Endothelial cell of umbilical vein (primary cell): ENCODE data around the gene ETV6. TPM values are rescaled to one million over a fixed set of nuclear protein-coding genes. Genes with fewer than 3 reads are reported as not detected.

ENCODE experiments used
- BruUV-seq: library from RNA; stranded (reverse); fragments of 400-500 nt; replicated peaks from 2 replicates; lab custom pipeline; 2021; lab: Mats Ljungman, UMichigan
- CTCF ChIA-PET: fragments of 300-600, 350-600 bp; sonication (Branson Sonifier 250); formaldehyde crosslinking; loops from one replicate; lab custom pipeline; 2021; ENCODE audit warnings: antibody characterized with exemption, inconsistent platforms; lab: Charles Lee
- POLR2A ChIA-PET: fragments of 300-600, 350-600 bp; sonication (Branson Sonifier 250); formaldehyde crosslinking; loops from one replicate; lab custom pipeline; 2021; ENCODE audit warnings: antibody characterized with exemption, inconsistent platforms; lab: Charles Lee
- DNase-seq: peaks from one replicate; pipeline ENCODE4 v3.0.0-alpha.2; 2011; ENCODE audit warnings: low read depth, low spot score
- FAIRE-seq: peaks from 2 replicates; lab custom pipeline; 2011; peaks lifted over from hg19 to GRCh38; lab: Jason Lieb, UNC
- H2AFZ ChIP-seq: 2 replicates; pipeline ENCODE4 v1.6.0; 2012; ENCODE audit warnings: low read depth, low read length, control low read depth, inconsistent platforms
- H3K27ac ChIP-seq: 2 replicates; pipeline ENCODE4 v1.5.1; 2011; ENCODE audit warnings: low read depth, mild to moderate bottlenecking, control low read depth, low read length, moderate library complexity; ENCODE audit not compliant: insufficient read depth
- H3K27me3 ChIP-seq, 2 experiments: 2 replicates each; pipeline versions ENCODE4 v1.6.0 to v1.6.1; 2011; ENCODE audit warnings: low read length in 2 of 2, mixed read lengths in 1 of 2; ENCODE audit not compliant: control insufficient read depth in 2 of 2, insufficient read depth in 2 of 2
- H3K36me3 ChIP-seq, 2 experiments: 2 replicates in 1 of 2; 3 replicates in 1 of 2; pipeline ENCODE4 v1.5.1; 2011; ENCODE audit warnings: low read length in 2 of 2, mild to moderate bottlenecking in 1 of 2, moderate library complexity in 1 of 2; ENCODE audit not compliant: control insufficient read depth in 2 of 2, insufficient read depth in 2 of 2; ENCODE audit errors: extremely low read depth in 1 of 2
- H3K4me1 ChIP-seq: 3 replicates; pipeline ENCODE4 v1.5.1; 2011; ENCODE audit warnings: mild to moderate bottlenecking, low read length; ENCODE audit not compliant: control insufficient read depth, insufficient read depth; ENCODE audit errors: extremely low read depth
- H3K4me2 ChIP-seq: 2 replicates; pipeline ENCODE4 v1.6.1; 2011; ENCODE audit warnings: low read length, control low read depth, mixed read lengths; ENCODE audit not compliant: insufficient read depth
- H3K4me3 ChIP-seq, 3 experiments: fragments of 200-600 bp in 1 of 3; sonication (generic), shearing (Covaris generic) in 1 of 3; replicated peaks in 1 of 3; 2 replicates each; pipeline ENCODE4 v1.5.1; 2011 to 2016; ENCODE audit warnings: control low read depth in 3 of 3, low read length in 3 of 3, mild to moderate bottlenecking in 2 of 3, inconsistent platforms in 1 of 3, low read depth in 1 of 3, moderate library complexity in 1 of 3; ENCODE audit not compliant: insufficient read depth in 1 of 3
- H3K79me2 ChIP-seq: 2 replicates; pipeline ENCODE4 v1.6.0; 2012; ENCODE audit warnings: low read length, inconsistent platforms; ENCODE audit not compliant: control insufficient read depth, insufficient read depth
- H3K9ac ChIP-seq: replicated peaks from 2 replicates; pipeline ENCODE3; 2011; ENCODE audit warnings: low read length, control low read depth; ENCODE audit not compliant: insufficient read depth; ENCODE audit errors: extremely low read depth
- H3K9me1 ChIP-seq: replicated peaks from 3 replicates; pipeline ENCODE4 v1.6.0; 2011; ENCODE audit warnings: mild to moderate bottlenecking, low read length; ENCODE audit not compliant: control insufficient read depth, insufficient read depth; ENCODE audit errors: extremely low read depth
- H3K9me3 ChIP-seq: replicated peaks from 2 replicates; pipeline ENCODE4 v1.5.1; 2012; ENCODE audit warnings: low read length, inconsistent platforms; ENCODE audit not compliant: control insufficient read depth, insufficient read depth
- H4K20me1 ChIP-seq: replicated peaks from 2 replicates; pipeline ENCODE3; 2011; ENCODE audit warnings: mild to moderate bottlenecking, low read length; ENCODE audit not compliant: control insufficient read depth, insufficient read depth; ENCODE audit errors: extremely low read depth
- EZH2 ChIP-seq: IDR thresholded peaks from 2 replicates; pipeline ENCODE4 v1.6.1; 2012; ENCODE audit warnings: borderline replicate concordance, low read depth, mild to moderate bottlenecking, moderate library complexity, low read length, inconsistent platforms; ENCODE audit not compliant: severe bottlenecking
- FOS ChIP-seq: IDR thresholded peaks from 2 replicates; pipeline ENCODE4 v1.6.1; 2011; ENCODE audit warnings: mild to moderate bottlenecking, low read length, moderate library complexity, borderline replicate concordance; ENCODE audit not compliant: insufficient read depth
- GATA2 ChIP-seq: IDR thresholded peaks from 2 replicates; pipeline ENCODE4 v1.7.0; 2011; ENCODE audit warnings: low read depth, mild to moderate bottlenecking, moderate library complexity, mixed read lengths, low read length; ENCODE audit not compliant: insufficient read length, insufficient read depth
- MAX ChIP-seq: IDR thresholded peaks from 2 replicates; pipeline ENCODE4 v1.6.1; 2011; ENCODE audit not compliant: insufficient read depth, insufficient read length
- MYC ChIP-seq: IDR thresholded peaks from one replicate; pipeline ENCODE4 v1.6.1; 2011; ENCODE audit warnings: mild to moderate bottlenecking, low read depth, low read length
- POLR2A ChIP-seq: IDR thresholded peaks from 2 replicates; pipeline ENCODE4 v1.6.1; 2012; ENCODE audit warnings: low read depth, mild to moderate bottlenecking, control low read depth, low read length
- POLR2AphosphoS5 ChIP-seq: IDR thresholded peaks from 2 replicates; pipeline ENCODE4 v1.6.1; 2012; ENCODE audit warnings: low read depth, mild to moderate bottlenecking, control low read depth, low read length, moderate library complexity; ENCODE audit not compliant: insufficient read depth
- dilution Hi-C: fragments of 300-500 bp; cut with MboI; formaldehyde crosslinking; loops from one replicate; pipeline ENCODE4 v1.15.0; 2019; ENCODE audit warnings: low sequenced_read_pairs; ENCODE audit not compliant: extremely low pct_ligation_motif_present
- intact Hi-C: fragments of 100-400 bp; cut with micrococcal nuclease; formaldehyde crosslinking; loops from one replicate; pipeline ENCODE4 v1.10.0; 2022
- polyA plus RNA-seq, 4 experiments: library from polyadenylated mRNA; depleted of rRNA in 3 of 4; stranded (reverse) in 3 of 4; unstranded in 1 of 4; fragments of >200 nt; gene quantifications; 2 replicates each; pipeline versions ENCODE4 v1.2.1 to v1.2.3, GENCODE V29; 2011 to 2012; ENCODE audit warnings: missing spikeins in 1 of 4
- total RNA-seq: library from RNA; stranded (reverse); gene quantifications from 2 replicates; pipeline ENCODE4 v1.2.3, GENCODE V29; 2021

Gene ETV6
- total and polyA plus RNA-seq, 2 donors (not counting 3 experiments of a cell fraction or from before 2014, with no cell fraction given): 15.9 to 57.1 TPM

GRCh38 chr12:11669348-11669747 is 19.9 kb downstream of the ETV6 start:
- Histone ChIP-seq H3K27me3 (no peaks in the 10 kb centered on the region), H3K4me3 (no peak overlapping the region), H3K9ac (no peak overlapping the region), H3K36me3 (peaks cover 0 to 2% of the 10 kb centered on the region in 2 experiments), H4K20me1 (peaks cover 2% of the 10 kb centered on the region), H2AFZ (no peak overlapping the region), H3K9me1 (no peaks in the 10 kb centered on the region), H3K4me1 (peaks cover 20% of the 10 kb centered on the region), H3K4me2 (no peak overlapping the region), H3K9me3 (no peaks in the 10 kb centered on the region), H3K79me2 (peaks cover 92% of the 10 kb centered on the region), H3K27ac (no peak overlapping the region)
- dilution Hi-C loops: no loop called here
- intact Hi-C loops: no loop called here
- no peak for TF ChIP-seq EZH2
- no peak for TF ChIP-seq MAX
- no peak for FAIRE-seq
- ChIA-PET POLR2A (no interaction called here), CTCF (no interaction called here)
- BruUV-seq: no TSS peak
- DNase-seq: no peak

- dilution Hi-C loops (no loop called here), intact Hi-C loops (no loop called here)
- Histone ChIP-seq H3K9ac (no peak overlapping the region), H3K79me2 (peaks cover 93% of the 10 kb centered on the region), H3K9me1 (no peaks in the 10 kb centered on the region), H3K36me3 (peaks cover 0 to 3% of the 10 kb centered on the region in 2 experiments), H3K4me3 (no peak overlapping the region), H3K4me1 (peaks cover 37% of the 10 kb centered on the region), H2AFZ (no peak overlapping the region), H3K9me3 (no peaks in the 10 kb centered on the region), H3K27ac (peak overlapping the region; percentile 35), H4K20me1 (peaks cover 6% of the 10 kb centered on the region), H3K4me2 (no peak overlapping the region), H3K27me3 (no peaks in the 10 kb centered on the region)
- TF ChIP-seq POLR2A: no peak
- TF ChIP-seq FOS: no peak
- TF ChIP-seq MYC: no peak
- TF ChIP-seq POLR2AphosphoS5: no peak
- no peak for TF ChIP-seq GATA2
- no peak for TF ChIP-seq EZH2
- no peak for DNase-seq
- BruUV-seq: no TSS peak
- POLR2A ChIA-PET: no interaction called here
- FAIRE-seq: no peak
- CTCF ChIA-PET: interaction anchor here (0.9 to 2.2 kb wide), 4 partner anchors 12 to 361 kb away, joined by 3 to 9 read pairs (median 6); no protein-coding TSS in a partner anchor
These were observed 23.1 kb downstream of the ETV6 start for GRCh38 chr12:11672256-11673191.
